Mesothelial cell of epicardium (in vitro differentiated cells): Measurements from ENCODE around the gene PIK3AP1. TPM values are rescaled to one million over a fixed set of nuclear protein-coding genes. Genes with fewer than 3 reads are reported as not detected.
"Not testable (repeated sequence)": the region's sequence is repeated elsewhere in the genome, so short reads cannot be mapped to it uniquely, and the experiment has no call there.

Source experiments
- DNase-seq, 2 experiments: peaks; one replicate each; pipeline ENCODE4 v3.0.0; 2021; ENCODE audit warnings: low spot score in 2 of 2; ENCODE audit not compliant: unreplicated experiment in 2 of 2
- H3K27ac Mint-ChIP-seq: 2 replicates; pipeline ENCODE4 v1.8.0; 2021; ENCODE audit warnings: mixed read lengths
- H3K27me3 Mint-ChIP-seq: 2 replicates; pipeline ENCODE4 v1.8.0; 2021; ENCODE audit warnings: low read depth, mixed read lengths
- H3K36me3 Mint-ChIP-seq: 2 replicates; pipeline ENCODE4 v1.8.0; 2021; ENCODE audit warnings: mixed read lengths
- H3K4me1 Mint-ChIP-seq: 2 replicates; pipeline ENCODE4 v1.8.0; 2021; ENCODE audit warnings: mixed read lengths
- H3K4me3 Mint-ChIP-seq: 2 replicates; pipeline ENCODE4 v1.8.0; 2021; ENCODE audit warnings: mild to moderate bottlenecking, moderate library complexity, mixed read lengths
- H3K9me3 Mint-ChIP-seq: 2 replicates; pipeline ENCODE4 v1.8.0; 2021; ENCODE audit warnings: mixed read lengths
- total RNA-seq: library from RNA; stranded (reverse); gene quantifications from 3 replicates; pipeline ENCODE4 v1.2.1, GENCODE V29; 2021
- TF ChIP-seq, protein P1 (sequence below): fragments of 200-600 bp; sonication (generic); IDR thresholded peaks from one replicate; pipeline ENCODE4 v1.5.0; 2021; ENCODE audit warnings: antibody characterized with exemption; ENCODE audit not compliant: unreplicated experiment

The PIK3AP1 gene
- total RNA-seq, 1 donor from 2014 or later = 0.36 TPM

DNA sequence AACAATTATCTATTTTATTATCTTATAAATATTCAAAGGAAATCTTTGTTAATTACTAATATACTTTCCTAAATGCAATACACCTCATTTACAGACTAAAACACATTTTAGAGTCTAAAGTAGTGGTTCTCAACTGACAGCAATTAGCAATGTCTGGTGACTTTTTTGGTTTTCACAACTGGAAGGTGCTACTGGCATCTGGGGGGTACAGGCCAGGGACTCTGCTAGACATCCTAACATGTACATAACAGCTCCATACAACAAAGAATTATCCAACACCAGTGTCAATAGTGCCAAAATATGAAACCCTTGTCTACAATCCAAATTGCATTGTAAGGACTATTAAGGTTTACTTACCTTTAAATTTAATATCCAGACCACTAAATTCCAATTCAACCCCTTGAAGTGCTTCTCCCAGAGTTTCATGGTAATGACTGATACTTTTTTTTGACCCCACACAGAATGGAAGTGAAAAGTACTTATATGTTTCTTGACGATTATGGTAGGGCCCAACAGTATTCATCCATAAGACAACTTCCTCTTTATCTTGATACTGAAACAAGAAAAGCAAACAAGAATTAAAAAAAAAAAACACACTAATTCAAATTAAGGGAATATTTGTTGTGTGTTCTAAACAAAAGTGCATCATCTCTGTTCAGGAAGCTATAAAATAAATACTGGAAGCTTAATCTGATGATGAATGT, 143.9 kb downstream of the PIK3AP1 start:
- DNase-seq = no peak
- no peaks in the 10 kb centered on the region for H3K27me3 Mint-ChIP-seq
- H3K9me3 Mint-ChIP-seq = peaks cover 3% of the 10 kb centered on the region
- H3K36me3 Mint-ChIP-seq = peaks cover 21% of the 10 kb centered on the region
- H3K4me1 Mint-ChIP-seq = peaks cover 20% of the 10 kb centered on the region
- TF ChIP-seq, protein P1, sequence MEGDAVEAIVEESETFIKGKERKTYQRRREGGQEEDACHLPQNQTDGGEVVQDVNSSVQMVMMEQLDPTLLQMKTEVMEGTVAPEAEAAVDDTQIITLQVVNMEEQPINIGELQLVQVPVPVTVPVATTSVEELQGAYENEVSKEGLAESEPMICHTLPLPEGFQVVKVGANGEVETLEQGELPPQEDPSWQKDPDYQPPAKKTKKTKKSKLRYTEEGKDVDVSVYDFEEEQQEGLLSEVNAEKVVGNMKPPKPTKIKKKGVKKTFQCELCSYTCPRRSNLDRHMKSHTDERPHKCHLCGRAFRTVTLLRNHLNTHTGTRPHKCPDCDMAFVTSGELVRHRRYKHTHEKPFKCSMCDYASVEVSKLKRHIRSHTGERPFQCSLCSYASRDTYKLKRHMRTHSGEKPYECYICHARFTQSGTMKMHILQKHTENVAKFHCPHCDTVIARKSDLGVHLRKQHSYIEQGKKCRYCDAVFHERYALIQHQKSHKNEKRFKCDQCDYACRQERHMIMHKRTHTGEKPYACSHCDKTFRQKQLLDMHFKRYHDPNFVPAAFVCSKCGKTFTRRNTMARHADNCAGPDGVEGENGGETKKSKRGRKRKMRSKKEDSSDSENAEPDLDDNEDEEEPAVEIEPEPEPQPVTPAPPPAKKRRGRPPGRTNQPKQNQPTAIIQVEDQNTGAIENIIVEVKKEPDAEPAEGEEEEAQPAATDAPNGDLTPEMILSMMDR = no peak
- peak overlapping the region; percentile 5 for H3K27ac Mint-ChIP-seq
- no peak overlapping the region for H3K4me3 Mint-ChIP-seq

DNA sequence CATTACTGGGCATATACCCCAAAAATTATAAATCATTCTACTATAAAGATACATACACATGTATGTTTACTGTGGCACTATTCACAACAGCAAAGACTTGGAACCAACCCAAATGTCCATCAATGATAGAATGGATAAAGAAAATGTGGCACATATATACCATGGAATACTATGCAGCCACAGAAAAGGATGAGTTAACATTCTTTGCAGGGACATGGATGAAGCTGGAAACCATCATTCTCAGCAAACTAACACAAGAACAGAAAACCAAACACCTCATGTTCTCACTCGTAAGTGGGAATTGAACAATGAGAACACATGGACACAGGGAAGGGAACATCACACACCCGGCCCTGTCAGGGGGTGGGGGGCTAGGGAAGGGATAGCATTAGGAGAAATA, 145.8 kb downstream of the PIK3AP1 start:
- not testable (repeated sequence) for H3K27ac Mint-ChIP-seq, H3K27me3 Mint-ChIP-seq, H3K9me3 Mint-ChIP-seq, DNase-seq, H3K4me1 Mint-ChIP-seq, H3K4me3 Mint-ChIP-seq
- peaks cover 19% of the 10 kb centered on the region for H3K36me3 Mint-ChIP-seq

DNA sequence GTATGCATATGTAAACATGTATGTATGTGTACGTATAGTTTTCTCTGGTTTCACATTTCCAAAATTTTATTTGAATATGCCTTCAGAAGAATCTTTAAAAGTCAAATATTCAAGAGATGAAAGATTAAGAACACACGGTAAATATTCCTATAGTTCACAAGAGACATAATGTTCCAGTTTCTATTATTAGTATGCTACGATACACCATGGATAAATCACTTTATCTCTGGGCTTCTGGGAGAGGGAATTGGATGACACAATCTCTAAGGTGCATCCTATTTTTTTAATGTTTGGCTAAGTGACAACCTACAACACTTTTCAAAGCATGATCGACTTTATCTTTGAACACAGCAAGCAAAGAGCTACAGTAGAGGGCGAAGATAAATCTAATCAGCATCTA, 147.3 kb downstream of the PIK3AP1 start:
- Mint-ChIP-seq H3K36me3 (peaks cover 21% of the 10 kb centered on the region), H3K9me3 (no peaks in the 10 kb centered on the region), H3K4me3 (no peak overlapping the region), H3K27ac (no peak overlapping the region), H3K4me1 (no peaks in the 10 kb centered on the region), H3K27me3 (no peaks in the 10 kb centered on the region)
- DNase-seq = no peak
- TF ChIP-seq, protein P1 = no peak

DNA sequence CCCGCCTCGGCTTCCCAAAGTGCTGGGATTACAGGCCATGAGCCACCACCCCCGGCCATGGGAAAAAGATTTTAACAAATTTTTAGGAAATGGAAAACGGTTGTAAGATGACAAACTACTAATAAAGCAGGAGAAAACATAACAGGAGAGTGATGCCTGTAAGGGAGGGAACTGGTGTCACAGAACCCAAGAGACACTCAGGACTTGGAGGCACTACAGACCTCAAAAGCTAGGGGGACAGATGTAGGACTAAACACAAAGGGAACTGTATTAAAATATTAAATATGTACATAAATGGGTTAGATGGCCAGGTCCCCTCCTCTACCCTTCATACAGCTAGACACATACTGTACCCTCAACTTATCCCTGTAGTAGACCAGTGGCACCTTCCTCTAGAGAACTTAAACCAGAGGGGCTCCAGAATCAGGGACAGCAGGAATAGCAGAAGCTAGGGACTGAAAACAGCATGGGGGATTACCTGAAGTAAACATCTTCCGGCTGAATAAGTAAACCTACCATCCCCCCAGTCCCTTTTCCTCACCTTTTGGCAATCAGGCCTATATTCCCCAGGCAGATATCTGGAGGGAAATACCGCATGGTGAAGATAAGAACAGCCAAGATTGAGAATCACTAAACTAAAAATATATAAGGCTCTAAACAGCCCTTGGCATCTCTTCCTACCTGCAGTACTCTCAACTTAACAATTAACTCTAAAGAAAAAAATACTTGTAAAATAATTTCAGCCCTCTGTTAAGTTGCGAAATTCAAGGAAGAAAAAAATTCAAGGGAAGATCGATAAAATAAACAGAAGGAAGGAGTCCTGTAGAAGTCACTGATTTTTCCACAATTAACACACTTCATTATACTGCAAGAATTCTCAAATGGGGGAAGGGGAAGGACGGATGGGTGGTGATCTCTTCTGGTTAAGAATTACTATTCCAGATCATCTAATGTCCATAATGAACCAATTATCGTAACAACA, 149.0 kb downstream of the PIK3AP1 start:
- Mint-ChIP-seq H3K4me3 (no peak overlapping the region), H3K4me1 (peaks cover 4% of the 10 kb centered on the region), H3K36me3 (peaks cover 34% of the 10 kb centered on the region), H3K27me3 (no peaks in the 10 kb centered on the region), H3K9me3 (no peaks in the 10 kb centered on the region), H3K27ac (no peak overlapping the region)
- no peak for DNase-seq
- TF ChIP-seq, protein P1 = no peak

DNA sequence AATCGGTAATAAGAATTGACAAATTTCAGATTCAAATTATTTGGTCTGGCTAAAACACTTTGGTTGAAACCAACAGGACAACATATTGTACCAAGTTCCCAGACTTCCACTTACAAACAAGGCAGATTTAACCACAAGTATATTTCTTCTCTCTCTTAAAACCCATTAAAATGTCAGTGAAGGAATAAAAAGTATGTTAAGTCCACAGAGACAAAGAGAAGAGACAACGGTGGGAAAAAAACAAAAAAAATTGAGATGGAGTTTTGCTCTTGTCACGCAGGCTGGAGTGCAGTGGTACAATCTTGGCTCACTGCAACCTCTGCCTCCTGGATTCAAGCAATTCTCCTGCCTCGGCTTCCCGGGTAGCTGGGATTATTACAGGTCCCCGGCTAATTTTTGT, 149.8 kb downstream of the PIK3AP1 start:
- TF ChIP-seq, protein P1 = no peak
- no peak overlapping the region for H3K4me3 Mint-ChIP-seq
- H3K4me1 Mint-ChIP-seq = peaks cover 8% of the 10 kb centered on the region
- no peaks in the 10 kb centered on the region for H3K9me3 Mint-ChIP-seq
- DNase-seq = no peak
- peaks cover 34% of the 10 kb centered on the region for H3K36me3 Mint-ChIP-seq
- no peak overlapping the region for H3K27ac Mint-ChIP-seq
- no peaks in the 10 kb centered on the region for H3K27me3 Mint-ChIP-seq

DNA sequence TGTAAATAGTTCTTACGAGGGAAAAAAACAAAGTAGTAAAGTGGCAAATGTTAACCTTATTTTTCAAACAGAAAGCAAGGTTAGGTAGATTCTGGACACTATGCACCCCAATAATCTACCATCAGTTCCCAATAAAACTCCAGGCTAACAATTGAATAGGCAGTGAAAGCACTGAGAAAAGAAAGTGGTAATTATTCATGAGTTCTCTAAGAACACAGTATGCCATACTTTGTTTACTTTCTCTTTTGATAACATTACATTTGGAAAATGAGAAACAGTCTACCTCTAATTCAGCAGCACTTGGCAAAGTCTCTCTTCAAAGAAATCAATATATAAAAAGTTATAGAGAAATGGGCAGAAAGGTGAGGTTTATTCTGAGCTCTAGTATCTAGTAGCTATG, 151.9 kb downstream of the PIK3AP1 start:
- TF ChIP-seq, protein P1 = no peak
- Mint-ChIP-seq H3K27me3 (no peaks in the 10 kb centered on the region), H3K4me3 (no peak overlapping the region), H3K4me1 (peaks cover 8% of the 10 kb centered on the region), H3K36me3 (peaks cover 19% of the 10 kb centered on the region), H3K9me3 (no peaks in the 10 kb centered on the region), H3K27ac (no peak overlapping the region)
- no peak for DNase-seq
